T follicular helper cell (primary cell): ENCODE data around the gene ARHGAP22.

ENCODE experiments used
- DNase-seq: peaks from one replicate; pipeline ENCODE4 v3.0.0-alpha.2; 2020; ENCODE audit warnings: low read depth

The ARHGAP22 gene

DNA sequence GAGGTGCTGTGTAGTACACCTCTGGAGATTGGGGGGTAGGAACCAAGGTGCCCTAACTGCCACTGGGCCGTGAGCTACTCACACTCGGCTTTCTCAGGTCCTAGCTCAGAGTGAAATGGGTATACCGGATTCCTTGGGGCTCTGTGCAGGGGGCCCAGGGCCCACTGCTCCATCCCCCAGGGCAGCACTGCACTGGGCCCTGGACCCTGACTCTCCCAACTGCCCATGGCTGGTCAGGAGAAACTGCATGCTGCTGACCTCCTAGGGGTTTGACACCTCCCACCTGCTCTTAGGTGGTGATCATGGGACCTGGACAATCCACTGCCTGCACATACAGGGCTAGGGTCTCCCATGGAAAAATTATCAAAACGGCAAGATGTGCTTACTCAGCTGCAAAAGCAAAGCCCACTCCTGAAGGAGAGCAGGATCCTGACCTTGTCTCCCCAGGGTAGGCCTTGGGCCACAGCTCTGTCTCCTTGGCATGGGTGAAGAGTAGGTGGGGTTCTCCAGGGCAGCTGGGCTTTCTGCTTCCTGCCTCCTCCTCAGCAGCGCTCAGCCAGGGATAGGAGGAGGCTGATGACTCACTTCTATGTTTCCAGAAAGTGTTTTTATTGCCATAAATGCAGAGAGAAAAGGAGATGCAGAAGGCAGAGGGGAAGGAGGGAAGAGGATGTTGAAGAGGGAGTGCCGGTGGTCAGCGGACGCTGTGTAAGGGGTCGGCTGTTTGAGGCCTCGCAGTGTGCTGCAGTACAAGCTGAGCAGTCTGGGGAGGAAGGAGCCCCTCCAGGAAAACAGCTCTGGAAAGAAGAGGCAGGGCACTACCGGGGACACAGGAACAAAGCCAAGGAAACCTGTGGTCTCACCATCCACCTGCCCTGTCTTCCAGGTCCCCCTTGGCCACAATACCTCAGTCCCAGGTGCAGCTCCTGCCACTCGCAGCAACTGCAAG, 107.8 kb downstream of the ARHGAP22 start:
- no peak for DNase-seq

DNA sequence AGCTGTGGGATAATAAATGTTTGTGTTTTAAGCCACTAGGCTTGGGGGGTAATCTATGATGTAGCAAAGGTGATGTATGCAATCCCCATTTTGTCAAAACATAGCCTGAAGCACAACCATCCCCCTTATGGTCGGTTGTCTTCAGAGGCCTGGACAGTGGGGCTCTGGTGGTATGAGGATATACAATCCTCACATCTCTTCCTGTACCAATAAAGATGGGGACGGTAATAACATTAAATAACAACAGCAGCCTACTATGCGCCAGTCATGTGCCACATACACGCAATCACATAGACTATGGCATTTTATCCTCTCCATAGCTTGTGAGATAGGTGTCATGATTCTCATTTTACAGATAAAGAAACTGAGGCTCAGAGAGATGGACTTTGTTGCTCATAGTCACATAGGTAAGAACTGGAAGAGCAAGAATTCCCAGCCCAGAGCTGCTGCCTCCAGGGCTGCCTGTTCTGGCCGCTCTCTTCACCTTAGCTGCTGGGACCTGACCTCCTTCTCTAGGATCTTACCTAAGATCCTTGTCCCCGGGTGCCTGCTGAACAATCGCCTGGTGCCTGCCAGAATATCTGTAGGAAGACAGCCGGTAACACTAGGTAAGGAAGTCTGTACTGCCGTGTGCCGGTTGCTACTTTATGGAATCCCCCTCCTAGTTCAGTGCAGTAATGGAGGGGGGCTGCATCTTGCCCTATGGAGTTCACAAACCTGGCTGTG, 108.6 kb downstream of the ARHGAP22 start:
- no peak for DNase-seq

DNA sequence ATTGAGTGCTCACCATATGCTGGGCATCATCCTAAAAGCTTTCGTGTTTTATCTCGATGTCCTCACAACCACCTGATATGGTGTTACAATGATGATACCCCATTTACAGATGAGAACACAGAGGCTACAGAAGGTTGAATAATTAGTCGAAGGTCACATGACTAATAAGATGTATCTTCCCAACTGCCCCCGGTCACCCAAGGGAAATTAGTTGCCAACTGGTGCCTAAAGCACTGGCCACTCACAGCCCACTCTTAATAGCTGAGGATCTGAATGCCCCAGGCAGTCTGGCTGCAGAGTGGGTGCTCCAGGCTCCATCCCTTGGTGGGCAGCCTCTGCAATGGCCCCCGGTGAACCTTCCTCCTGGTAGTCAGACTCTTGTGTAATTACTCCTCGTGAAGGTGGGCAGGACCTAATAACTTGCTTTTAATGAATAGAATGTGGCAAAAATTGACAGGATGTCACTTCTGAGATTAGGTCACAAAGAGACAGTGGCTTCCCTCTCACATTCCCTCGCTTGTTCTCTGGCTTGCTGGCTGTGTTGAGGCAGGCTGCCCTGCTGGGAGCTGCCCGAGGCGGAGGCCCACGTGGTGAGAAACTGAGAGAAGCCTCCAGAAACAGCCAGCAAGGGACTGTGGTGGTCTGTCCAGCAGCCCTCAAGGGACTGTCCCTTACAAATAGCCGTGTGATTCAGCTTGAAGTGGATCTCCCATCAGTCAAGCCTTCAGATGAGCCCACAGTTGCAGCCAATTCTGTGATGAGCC, 109.4 kb downstream of the ARHGAP22 start:
- DNase-seq = no peak

DNA sequence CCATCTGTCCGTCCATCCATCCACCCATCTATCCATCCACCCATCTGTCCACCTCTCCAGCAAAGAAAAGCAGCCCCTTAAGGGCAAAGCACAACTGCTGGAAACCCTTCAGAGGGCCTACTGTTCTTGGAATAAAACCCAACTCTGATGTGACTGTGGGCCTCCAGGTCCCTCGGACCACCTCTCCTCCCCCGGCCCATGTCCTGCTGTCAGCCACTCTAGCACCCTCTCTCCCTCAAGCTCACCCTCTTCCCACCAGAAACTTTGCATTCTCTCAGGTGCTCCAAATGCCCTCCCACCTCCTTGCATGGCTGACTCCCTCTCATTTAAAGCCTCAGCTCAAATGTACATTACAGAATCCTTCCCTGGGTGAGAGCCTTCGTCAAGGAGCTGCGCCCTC, 110.3 kb downstream of the ARHGAP22 start:
- DNase-seq = no peak

DNA sequence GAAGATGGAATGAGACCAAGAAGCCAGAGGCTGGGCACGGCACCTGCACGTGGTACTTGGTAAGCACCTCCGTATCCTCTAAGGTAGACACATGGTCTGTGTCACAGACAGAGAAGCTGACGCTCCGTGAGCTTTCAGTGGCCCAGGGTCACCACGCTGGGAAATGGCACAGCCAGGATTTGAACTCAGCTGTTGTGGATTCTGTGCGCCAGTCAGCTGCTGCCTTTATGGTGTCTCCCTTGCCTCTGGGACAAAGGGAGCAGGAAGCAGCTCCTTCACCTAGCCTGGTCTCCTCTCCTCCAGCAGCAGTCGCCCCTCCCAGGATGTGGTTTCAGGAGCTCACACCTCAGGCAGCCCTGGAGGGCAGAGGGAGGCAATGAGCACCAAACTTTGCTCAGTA, 110.8 kb downstream of the ARHGAP22 start:
- no peak for DNase-seq

DNA sequence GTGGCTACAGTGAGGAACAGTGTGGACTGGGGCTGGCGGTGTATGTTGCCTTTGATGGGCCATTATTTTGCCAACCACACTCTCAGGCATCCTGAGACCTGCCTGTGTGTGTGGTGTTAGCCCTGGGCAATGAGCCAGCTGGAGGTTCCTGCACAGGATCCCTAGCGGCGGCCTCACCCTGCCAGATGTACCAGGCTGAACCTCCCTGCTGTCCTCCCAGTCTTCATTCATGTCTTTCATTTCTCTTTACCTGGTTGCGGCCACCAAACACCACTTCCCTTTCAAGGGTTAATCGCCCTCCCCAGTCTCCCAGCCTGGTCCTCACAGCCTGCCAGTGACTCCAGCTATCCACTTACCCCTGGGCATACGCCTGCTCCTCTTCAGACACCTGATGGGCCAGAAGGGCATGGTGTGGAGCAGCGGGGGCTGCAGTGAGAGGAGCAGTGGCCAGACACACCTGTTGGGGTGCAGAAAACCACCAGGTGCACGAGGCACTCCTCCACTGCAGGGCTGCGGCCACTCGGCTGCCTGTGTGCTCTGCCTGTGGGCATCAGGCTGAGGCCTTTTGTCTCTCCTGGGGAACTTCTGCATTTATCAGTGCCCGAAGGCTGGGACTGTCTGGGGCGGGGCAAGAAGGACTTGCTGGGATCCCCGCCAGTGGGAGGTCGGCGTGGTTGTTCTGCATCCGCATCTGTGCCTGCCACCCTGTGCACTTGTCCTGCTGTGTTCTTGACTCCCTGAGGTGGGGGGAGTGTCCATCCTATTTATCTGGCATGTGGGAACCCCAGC, 111.6 kb downstream of the ARHGAP22 start:
- DNase-seq = no peak

DNA sequence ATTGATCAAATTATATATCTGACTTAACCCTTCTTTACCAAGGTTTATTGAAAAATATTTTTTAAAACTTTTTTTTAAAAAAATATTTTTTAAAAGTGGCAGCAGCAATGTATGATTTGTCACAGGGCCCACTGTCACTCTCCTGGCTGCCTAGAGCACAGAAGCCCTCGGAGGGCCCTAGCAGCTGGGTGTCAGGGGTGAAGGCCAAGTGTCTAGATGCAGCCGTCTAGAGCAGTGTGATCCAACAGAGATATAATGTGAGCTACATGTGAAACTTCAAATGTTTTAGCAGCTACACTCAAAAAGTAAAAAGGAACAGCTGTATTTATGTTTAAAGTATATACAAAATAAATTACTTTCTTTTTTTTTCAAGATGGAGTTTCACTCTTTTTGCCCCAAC, 112.7 kb downstream of the ARHGAP22 start:
- DNase-seq = no peak

DNA sequence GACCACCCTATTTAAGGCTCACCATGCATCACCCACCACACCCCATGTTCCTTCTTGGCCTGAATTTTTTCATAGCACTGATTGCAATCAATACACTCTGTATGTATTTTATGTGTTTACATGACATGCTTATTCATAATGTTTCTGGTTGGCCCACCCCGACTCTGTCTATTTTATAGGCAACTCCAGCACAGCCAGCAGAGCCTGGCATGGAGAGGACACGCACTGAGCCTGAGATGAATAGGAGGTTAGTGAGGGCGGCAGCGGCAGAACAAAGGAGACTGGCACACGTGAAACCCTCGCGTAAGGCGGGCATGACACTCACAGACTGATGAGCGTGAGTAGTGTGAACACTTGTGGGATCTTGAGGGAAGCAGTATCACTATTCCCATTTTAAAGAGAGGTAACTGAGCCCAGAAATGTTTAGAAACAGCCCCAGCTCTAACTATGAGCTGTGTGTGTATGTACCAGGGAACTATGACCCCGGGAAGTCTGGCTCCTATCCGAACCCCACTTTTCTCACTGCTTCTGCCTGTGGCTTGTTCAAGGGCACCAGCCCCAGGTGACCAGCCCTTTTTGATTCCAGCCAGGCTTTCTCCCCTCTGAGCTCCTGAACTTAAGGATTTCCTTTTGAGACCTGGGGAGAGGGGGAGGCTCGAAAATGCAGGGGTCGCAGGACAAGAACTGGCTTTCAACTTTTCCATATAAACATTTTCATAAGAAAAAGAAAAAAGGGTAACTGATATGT, 113.3 kb downstream of the ARHGAP22 start:
- DNase-seq = no peak

DNA sequence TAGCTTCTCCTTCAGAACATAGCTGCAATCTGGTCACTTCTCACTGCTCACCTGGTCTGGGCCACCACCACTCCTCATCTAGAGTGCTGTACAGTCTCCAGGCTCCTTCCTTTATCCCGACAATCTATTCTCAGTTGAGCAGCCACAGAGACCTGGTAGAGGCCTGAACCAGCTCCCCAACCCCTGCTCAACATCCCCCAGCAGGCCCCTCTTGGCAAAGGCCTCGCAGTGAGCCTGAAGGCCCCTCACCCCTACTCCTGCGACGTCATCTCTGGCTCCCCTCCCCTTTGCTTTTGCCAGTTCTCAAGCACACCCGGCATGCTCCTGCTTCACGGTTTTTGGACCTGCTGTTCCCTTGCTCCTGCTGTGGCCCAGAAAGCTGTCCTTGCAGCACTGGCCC, 113.9 kb downstream of the ARHGAP22 start:
- no peak for DNase-seq

DNA sequence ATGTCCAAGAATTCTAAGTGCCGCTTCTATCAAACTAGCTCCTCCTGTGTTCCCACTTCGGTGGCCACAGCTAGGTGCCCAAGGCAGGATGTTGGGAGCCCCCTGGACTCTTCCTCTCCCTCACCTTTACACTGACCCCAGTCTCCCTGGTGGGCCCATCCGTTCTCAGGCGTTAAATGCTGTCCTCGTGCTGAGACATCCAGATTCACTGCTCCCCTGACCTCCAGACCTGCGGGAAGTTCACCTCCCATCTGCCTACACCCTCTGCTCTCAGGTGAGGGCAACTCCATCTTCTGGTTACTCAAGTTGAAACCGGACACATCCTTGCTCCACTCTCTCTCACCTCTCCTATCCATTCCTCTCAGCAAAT, 114.3 kb downstream of the ARHGAP22 start:
- no peak for DNase-seq

DNA sequence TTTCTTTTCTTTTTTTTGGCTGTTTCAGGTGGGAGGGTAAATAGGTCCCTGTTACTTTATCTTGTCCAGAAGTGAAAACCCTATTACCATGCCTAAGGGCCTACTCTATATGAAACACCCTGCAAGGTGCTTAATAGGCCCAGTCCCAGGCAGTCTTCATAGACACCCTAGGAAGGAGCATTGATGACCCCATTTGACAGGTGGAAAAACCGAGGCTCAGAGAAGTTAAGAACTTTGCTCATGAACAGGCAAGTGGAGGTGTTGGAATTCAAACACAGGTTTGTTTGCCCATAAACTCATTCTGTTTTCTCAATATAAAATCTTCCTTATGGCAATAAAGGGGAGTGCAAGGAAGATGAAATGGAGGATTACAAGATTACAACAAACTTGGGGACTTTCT, 115.8 kb downstream of the ARHGAP22 start:
- no peak for DNase-seq

DNA sequence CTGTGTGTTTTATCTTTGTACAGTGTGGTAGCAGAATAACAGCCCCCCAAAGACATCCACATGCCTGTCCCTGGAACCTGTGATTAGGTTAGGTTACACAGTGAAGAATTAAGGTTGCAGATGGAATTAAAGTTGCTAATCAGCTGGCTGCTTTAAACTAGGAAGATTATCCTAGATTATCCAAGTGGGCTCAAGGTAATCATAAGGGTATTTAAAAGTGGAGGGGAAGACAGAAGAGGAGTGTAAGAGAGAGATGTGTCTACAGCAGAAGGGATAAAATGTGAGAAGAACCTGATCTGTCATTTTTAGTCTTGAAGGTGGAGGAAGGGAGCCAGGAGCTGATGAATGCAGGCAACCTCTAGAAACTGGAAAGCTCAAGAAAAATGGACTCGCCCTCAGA, 117.6 kb downstream of the ARHGAP22 start:
- DNase-seq = no peak

DNA sequence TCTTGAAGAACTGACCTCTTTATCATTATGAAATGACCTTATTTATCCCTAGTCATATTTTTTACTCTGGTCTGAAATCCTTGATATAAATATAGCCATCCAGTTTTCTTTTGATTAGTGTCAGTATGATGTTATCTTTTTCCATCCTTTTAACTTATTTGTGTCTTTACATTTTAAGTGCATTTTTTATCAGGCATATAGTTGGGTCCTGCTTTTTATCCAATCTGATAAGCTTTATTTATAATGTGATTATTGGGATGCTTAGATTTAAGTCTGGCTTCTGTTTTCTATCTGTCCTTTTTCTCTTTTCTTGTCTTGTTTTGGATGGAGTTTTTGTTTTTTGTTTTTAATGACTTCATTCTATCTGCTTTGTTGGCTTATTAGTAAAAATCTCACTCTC, 119.2 kb downstream of the ARHGAP22 start:
- DNase-seq = no peak

DNA sequence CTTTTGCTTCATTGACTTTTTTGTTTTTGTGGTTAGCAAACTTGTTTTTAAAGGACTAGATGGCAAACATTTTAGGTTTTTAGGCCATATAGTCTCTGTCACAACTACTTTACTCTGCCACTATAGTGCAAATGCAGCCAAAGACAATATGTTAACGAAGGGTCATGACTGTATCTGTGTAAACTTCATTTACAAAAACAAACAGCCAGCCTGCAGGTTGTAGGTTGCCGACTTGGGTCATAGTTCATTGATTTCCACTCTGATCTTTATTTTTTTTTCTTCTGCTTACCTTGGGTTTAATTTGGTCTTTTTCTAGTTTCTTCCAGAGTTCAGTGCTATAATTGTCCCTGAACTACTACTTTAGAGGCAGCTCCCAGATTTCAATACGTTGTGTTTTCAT, 120.0 kb downstream of the ARHGAP22 start:
- no peak for DNase-seq

DNA sequence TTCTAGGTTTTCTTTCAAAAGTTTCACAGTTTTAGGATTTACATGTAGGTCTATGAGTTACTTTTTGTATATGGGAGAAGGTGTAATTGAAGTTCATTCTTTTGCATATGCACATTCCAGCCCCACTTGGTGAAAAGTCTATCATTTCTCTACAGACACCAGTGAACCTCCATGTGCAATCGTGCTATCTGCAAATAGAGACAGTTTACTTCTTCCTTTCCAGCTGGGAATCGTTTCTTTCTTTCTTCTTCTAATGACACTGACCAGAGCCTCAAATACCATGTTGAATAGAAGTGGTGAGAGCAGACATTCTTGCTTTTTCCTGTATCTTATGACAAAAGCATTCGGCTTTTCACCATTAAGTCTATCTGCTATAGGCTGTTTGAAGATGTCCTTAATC, 122.7 kb downstream of the ARHGAP22 start:
- no peak for DNase-seq

DNA sequence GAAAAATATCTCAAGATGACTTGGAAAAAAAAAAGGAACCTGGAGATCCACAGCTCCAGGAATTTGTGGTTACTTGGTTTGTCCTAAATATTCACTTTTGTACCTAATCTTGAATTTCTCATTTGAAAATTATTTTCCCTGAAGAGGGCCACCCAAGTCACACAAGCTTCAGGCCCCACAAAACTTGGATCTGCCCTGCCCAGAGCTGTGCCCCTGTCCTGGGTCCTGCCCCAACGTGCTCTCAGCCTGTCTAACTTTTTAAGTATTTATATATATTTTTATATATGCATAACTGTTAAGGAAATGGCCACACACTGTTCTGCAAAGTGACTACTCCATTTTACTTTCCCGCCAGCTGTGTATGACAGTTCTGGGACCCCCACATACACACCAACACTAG, 123.5 kb downstream of the ARHGAP22 start:
- no peak for DNase-seq

DNA sequence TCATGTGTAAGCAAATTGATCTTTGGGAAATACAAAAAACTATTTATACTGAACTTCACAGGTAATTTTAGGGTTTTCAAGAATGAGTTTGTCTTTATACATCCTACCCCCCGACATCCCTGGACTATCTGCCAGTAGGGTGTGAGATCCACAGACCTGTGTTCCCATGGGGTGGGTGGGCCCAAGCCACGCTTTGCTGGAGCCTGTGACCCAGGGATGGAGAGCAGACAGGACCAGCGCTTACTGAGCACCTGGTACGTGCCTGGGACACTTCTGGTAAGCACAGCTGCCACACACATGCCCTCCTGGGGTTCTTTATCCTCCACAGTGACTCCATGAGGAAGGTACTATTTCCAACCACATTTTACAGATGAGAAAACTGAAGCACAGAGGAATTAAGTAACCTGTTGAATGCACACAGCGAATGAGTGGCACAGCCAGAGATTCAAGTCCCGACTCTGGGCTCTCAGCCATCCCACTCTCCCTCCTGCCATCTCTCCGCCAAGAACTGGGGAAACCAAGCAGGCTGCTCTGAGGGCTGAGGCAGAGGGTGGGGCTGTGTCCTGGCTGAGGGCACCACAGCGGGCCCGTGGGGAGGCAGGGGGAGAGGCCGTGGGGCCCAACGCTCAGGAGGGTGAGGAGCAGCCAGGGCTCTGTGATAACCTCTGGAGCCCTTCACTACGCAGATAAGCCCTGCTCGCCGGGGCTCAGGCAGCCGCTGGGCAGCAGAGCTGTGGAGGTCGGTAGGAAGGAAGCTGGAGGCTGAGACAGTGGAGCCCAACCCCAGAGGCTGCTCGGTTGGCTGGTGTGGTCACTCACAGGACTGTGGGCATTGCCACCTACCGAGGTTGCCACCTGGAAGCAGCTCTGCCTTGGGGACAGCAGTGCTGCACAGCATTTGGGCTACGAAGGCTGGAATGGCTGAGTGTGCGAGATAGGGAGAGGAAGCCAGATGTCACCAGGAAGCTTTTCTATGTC, 124.2 kb downstream of the ARHGAP22 start:
- DNase-seq = no peak

DNA sequence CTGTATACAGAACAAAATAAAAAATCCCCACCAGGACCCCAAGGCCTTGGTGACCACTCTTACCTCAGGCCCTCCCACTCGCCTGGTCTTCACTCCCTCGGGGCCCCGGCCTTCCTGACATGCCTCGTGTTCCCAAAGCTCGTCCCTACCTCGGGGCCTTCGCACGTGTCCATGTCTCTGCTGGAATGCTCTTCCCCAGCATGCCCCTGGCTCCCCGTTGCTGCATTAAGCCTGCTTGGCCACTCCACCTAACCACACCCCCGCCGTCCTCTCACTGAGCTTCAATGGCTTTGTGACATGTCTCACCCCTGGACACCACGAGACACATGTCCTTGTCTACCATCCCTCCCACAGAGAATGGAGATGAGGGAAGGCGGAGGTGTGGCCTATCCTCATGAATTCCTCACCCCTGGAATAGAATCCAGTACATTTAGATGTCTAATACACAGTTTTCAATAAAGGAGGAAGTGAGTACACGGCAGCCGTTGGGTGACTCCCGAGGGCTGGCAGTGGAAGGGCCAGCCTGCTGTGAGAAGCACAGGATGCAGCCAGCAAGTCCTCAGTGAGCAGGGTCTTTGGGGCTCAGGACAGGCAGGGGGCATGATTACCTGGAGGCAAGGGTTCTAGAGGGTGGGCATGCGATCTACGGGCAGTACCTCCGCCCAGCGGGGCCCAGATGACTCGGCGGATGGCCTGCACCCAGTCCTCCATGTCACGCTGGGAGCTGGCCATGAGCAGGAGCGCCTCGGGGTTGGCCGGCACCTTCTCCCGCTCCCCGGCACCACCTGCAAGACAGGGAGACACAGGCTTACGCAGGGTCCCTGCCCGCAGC, 125.7 kb downstream of the ARHGAP22 start:
- DNase-seq = no peak

DNA sequence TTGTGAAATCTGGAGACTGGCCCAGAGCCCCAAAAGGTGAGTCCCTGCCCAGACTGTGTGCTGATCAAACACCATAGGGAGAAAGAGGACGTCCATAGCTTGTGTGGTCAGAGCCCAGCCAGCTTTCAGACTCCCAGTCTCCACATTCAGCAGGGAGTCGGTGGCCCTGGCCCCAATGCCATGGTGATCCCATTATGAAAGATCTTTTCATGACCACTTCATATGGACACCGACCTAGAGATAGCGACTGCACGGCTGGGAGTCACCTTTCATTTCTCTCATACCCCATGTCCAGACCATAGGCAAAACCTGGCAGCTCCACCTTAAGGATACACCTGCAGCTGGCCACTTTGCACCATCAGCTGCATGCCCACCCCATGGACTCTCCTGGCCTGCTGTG, 126.4 kb downstream of the ARHGAP22 start:
- DNase-seq = no peak
